Ectodermal cell (in vitro differentiated cells): ENCODE data around the gene PPIP5K2.

ENCODE experiments used
- H3K27ac ChIP-seq: 2 replicates; pipeline ENCODE4 v1.7.0; 2013; ENCODE audit warnings: mild to moderate bottlenecking, low read depth, low read length; ENCODE audit not compliant: insufficient read depth, poor library complexity, severe bottlenecking
- H3K27me3 ChIP-seq: 2 replicates; pipeline ENCODE4 v1.7.0; 2013; ENCODE audit warnings: mild to moderate bottlenecking, low read length; ENCODE audit not compliant: insufficient read depth, control insufficient read depth, poor library complexity, severe bottlenecking
- H3K36me3 ChIP-seq: one replicate; pipeline ENCODE4 v1.7.0; 2013; ENCODE audit warnings: low read length; ENCODE audit not compliant: control insufficient read depth, insufficient read depth
- H3K4me1 ChIP-seq: one replicate; pipeline ENCODE4 v1.7.0; 2013; ENCODE audit warnings: low read length; ENCODE audit not compliant: control insufficient read depth, insufficient read depth
- H3K4me3 ChIP-seq: 2 replicates; pipeline ENCODE4 v1.7.0; 2013; ENCODE audit warnings: low read depth, low read length, control low read depth; ENCODE audit not compliant: insufficient read depth
- H3K9me3 ChIP-seq: 2 replicates; pipeline ENCODE4 v1.7.0; 2013; ENCODE audit warnings: mild to moderate bottlenecking, low read length, moderate library complexity; ENCODE audit not compliant: control insufficient read depth
- WGBS, 2 experiments: methylation state at CpG; one replicate each; pipeline ENCODE4 v1.1.7; 2013; ENCODE audit warnings: missing lambda C conversion rate in 2 of 2; 5-methylcytosine and 5-hydroxymethylcytosine counted together

PPIP5K2 gene

GRCh38 chr5:103256178-103256577 is 136.1 kb downstream of the PPIP5K2 start:
- Histone ChIP-seq H3K4me1 (peaks cover 6% of the 10 kb centered on the region), H3K9me3 (no peaks in the 10 kb centered on the region), H3K27me3 (no peaks in the 10 kb centered on the region), H3K36me3 (no peaks in the 10 kb centered on the region), H3K4me3 (no peak overlapping the region), H3K27ac (no peak overlapping the region)
- WGBS, 2 experiments, result 71 to 78% methylated on average over 4 of the region's 4 CpGs

DNA sequence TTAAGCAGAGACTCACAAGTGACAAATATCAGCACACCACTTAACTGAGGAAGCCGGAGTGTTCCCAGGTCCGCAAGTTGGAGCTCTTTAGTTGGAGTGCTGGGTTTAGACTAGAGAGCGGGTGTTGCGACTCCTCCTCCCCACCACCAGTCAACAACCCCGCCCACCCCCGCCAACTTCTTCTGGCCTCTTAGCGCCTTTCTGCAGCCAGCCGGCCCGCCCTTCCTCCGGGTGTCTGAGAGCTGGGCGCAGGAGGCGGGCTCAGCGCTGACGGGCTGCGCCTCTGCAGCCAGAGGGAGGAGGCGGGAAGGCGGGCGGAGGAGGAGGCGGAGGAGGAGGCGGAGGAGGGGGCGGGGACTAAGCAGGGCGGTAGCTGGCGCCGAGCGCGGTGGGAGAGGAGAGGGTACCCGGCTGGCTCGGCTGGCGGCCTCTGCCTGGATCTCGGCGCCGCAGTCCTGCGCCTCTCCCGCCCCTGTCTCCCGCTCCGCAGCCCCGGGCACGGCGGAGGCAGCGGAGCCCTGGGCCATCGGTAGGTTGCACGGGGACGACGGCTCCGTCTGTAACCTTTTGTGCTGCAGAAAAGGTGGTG is 138.4 kb downstream of the PPIP5K2 start, which contains the start of gene MACIR:
TSS of gene MACIR (plus strand) at position 396 of the 589 bp plus-strand sequence. CDS start 17,157 bp downstream, outside the sequence.
- 0% methylated on average over 42 to 45 of the region's 45 CpGs for WGBS, 2 experiments
- peak within 1 kb of the TSS; percentile 98 for H3K4me3 ChIP-seq

GRCh38 chr5:103258957-103259704 is 139.0 kb downstream of the PPIP5K2 start:
- WGBS, 2 experiments, result 0% methylated on average over 91 of the region's 91 CpGs
- Histone ChIP-seq H3K27ac (peak overlapping the region; percentile 87), H3K27me3 (no peaks in the 10 kb centered on the region), H3K9me3 (no peaks in the 10 kb centered on the region), H3K4me3 (peak overlapping the region; percentile 98), H3K4me1 (peaks cover 16% of the 10 kb centered on the region), H3K36me3 (no peaks in the 10 kb centered on the region)

More for the DNA sequence above, 138.4 kb downstream of the PPIP5K2 start, which contains the start of gene MACIR:
- no peaks in the 10 kb centered on the region for H3K27me3 ChIP-seq
- no peaks in the 10 kb centered on the region for H3K36me3 ChIP-seq
- peak within 1 kb of the TSS; percentile 87 for H3K27ac ChIP-seq
- no peaks in the 10 kb centered on the region for H3K9me3 ChIP-seq
- peaks cover 16% of the 10 kb centered on the region for H3K4me1 ChIP-seq

DNA sequence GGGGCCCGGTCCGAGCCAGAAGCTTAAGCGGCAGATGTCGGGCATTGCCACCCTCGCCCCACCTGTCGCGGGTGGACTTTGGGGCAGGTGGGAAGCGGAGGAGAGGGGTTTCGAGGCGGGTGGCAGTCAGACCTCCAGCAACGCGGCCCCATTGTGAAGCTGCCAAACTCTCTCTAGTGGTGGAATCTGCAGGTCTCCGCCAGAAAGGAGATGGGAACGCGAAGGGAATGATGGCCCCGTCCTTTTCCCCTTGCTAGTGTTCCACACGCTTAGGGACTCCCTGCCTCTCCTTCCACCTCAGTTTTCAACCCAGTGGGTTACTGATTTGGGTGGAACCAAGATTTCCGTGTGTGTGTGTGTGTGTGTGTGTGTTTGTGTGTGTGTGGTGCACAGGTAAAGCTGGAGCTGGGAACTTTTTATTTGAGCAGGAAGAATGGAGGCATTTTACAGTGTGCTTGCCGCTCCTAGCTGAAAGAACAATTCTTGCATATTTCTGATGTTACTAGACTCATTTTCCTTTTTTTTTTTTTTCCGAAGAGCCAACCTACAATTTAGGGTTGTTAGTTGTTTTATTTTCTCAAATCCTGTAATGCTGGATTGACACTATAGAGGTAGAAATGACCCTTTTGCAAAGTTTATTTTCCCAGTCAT is 139.7 kb downstream of the PPIP5K2 start:
- WGBS, 2 experiments, result 1 to 2% methylated on average over 19 to 20 of the region's 20 CpGs
- peak overlapping the region; percentile 58 for H3K27ac ChIP-seq
- H3K4me1 ChIP-seq, result peaks cover 16% of the 10 kb centered on the region
- no peaks in the 10 kb centered on the region for H3K36me3 ChIP-seq
- no peaks in the 10 kb centered on the region for H3K27me3 ChIP-seq
- no peaks in the 10 kb centered on the region for H3K9me3 ChIP-seq
- peak overlapping the region; percentile 98 for H3K4me3 ChIP-seq

DNA sequence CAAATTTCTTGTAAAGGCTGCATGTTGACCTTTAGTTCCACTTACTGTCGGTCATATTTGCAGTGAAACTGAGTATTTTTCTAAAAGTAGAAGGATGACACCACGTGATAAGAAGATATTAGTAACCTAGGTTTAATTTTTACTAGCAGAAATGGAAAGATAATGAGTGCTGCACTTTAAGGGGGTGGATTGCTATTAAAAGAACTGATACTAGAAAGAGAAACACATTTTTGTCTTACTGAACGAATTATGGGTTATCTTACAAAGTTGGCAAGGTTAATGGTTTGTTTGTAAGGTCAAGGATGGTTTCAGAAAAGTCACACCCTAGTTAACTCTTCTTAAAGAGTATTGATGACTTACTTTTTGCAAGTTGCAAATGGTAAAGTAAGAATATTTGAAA is 140.8 kb downstream of the PPIP5K2 start:
- 82 to 90% methylated on average over 3 of the region's 3 CpGs for WGBS, 2 experiments
- Histone ChIP-seq H3K9me3 (no peaks in the 10 kb centered on the region), H3K27ac (no peak overlapping the region), H3K27me3 (no peaks in the 10 kb centered on the region), H3K4me1 (peaks cover 16% of the 10 kb centered on the region), H3K4me3 (no peak overlapping the region), H3K36me3 (no peaks in the 10 kb centered on the region)
